SU-DHL-6 (cell line): Measurements from ENCODE around the gene PTPRG.

Experiments used
- EZH2phosphoT487 ChIP-seq: fragments of 200-600 bp; sonication (generic), shearing (Covaris generic); conservative IDR thresholded peaks from 2 replicates; pipeline ENCODE4 v1.6.1; 2018; ENCODE audit warnings: mild to moderate bottlenecking, antibody characterized with exemption, low read length, moderate library complexity, mixed read lengths
- TF ChIP-seq, protein P1 (sequence below): fragments of 200-600 bp; sonication (generic); IDR thresholded peaks from one replicate; pipeline ENCODE4 v1.5.1; 2017; ENCODE audit warnings: antibody characterized with exemption, mild to moderate bottlenecking, low read length, moderate library complexity; ENCODE audit not compliant: insufficient read depth, poor library complexity, severe bottlenecking

DNA sequence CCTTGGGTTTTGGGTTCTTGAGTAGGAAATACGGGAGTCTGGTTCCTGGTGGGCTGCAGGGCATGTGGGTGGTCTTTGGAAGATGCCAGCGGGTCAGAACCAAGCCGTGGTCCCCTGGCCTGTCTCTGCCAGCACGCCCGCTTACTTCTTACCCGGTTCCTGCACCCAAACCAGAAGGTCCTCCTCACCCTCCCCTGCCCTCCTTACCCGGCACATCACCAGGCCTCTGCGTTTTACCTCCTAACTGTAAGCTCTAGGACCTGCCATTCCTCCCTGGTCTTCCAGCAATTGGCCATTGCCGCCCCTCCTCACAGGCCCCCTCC lies 628.0 kb downstream of the PTPRG start:
- TF ChIP-seq, protein P1, sequence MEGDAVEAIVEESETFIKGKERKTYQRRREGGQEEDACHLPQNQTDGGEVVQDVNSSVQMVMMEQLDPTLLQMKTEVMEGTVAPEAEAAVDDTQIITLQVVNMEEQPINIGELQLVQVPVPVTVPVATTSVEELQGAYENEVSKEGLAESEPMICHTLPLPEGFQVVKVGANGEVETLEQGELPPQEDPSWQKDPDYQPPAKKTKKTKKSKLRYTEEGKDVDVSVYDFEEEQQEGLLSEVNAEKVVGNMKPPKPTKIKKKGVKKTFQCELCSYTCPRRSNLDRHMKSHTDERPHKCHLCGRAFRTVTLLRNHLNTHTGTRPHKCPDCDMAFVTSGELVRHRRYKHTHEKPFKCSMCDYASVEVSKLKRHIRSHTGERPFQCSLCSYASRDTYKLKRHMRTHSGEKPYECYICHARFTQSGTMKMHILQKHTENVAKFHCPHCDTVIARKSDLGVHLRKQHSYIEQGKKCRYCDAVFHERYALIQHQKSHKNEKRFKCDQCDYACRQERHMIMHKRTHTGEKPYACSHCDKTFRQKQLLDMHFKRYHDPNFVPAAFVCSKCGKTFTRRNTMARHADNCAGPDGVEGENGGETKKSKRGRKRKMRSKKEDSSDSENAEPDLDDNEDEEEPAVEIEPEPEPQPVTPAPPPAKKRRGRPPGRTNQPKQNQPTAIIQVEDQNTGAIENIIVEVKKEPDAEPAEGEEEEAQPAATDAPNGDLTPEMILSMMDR, result no peak
- TF ChIP-seq EZH2phosphoT487, result no peak
